ENCODE results near the gene H2BW1. TPM values are rescaled to one million over a fixed set of nuclear protein-coding genes. Genes with fewer than 3 reads are reported as not detected.

H2BW1 gene, protein sequence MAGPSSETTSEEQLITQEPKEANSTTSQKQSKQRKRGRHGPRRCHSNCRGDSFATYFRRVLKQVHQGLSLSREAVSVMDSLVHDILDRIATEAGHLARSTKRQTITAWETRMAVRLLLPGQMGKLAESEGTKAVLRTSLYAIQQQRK
- total RNA-seq: not detected in 2 replicates

DNA sequence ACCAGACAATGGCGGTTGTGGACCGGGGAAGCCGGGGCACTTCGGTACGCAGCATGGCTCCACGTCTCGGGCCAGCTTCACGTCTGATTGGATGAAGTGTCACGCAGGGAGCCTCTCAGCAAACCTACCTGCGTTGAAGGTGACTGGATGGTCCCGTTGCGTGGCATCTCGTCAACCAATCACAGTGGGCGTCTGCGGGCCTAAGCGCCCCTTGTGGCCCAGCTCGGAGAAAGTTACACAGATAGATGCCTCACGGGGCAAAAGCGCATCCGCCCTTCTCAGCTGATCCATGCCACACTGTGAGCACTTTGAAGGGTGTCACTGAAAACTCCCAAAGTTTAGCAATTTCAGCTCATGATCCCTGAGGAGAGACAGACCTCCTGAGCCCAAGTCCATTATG lies at the start of gene H2BW1:
TSS of gene H2BW1 (minus strand) at position 103 of the 400 bp plus-strand sequence. CDS start 132 bp downstream, outside the sequence.

DNA sequence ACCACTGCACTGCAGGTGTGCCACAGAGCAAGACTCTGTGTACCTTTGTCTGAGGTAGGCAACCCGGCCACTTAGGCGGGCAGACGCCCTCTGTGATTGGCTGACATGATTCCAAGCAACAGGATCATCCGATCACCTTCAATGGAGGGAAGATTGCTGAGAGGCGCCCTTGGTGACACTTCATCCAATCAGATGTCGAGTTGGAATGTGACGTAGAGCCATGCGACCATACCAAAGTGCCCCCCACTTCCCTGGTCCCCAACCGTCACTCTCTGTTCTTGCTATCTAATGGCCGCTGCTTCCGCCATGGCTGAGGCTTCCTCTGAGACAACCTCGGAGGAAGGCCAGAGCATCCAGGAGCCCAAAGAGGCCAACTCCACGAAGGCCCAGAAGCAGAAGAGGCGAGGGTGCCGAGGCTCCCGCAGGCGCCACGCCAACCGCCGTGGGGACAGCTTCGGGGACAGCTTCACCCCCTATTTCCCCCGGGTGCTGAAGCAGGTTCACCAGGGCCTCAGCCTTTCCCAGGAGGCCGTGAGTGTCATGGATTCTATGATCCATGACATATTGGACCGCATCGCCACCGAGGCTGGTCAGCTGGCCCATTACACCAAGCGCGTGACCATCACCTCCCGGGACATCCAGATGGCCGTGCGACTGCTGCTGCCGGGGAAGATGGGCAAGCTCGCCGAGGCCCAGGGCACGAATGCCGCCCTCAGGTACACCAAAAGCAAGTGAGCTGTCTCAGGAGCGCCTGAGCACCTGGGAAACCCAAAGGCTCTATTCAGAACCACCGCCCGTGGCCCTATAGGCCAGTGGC lies 26.4 kb upstream of the H2BW1 start, which contains the start of gene H2BW2:
TSS of gene H2BW2 (plus strand) at position 268 of the 817 bp plus-strand sequence. CDS start at position 307, 39 bp downstream.

DNA sequence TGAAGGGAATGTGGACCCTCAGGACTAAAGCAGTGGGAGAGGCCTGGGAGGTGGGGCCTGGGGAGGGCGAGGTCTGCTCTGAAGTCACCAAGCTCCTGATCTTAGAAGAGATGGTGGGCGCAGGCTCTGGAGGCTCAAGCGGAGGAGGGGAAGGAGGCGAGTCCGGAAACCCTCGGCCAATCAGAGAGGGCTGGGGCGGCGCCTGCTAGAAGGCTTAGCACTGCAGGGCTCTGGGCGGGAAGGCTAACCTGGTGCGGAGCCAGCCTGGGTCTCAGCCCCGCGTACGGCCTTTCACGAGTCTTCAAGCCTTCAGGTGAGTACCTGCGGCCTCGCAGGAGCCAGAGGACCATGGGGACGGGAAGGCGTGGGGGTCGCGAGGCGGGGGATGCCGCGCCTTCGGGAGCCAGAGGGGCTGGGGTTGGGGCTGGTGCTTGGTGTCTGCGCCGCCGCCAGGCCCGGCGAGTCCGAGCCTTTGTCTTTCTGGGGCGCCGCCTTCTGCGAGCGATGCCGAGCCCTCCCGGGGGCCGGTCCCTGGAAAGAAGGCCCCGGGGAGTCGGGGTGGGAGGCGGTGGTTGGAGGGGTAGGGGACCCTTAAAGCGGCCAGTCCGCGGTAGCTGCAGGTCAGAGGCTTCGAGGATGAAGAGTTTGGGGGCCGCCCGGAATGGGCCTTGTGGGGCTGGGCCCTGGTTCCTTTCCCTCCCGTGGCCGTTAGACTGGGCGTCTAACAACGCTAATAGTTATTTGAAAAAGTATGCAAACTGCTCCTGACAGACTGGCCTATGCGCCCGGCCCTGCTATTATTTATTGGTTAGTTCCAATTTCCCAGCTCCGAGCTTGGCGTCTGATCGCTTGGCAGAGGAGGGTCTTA lies 50.9 kb downstream of the H2BW1 start, which contains the start of gene TMSB15B:
TSS of gene TMSB15B (plus strand) at position 217 of the 868 bp plus-strand sequence.

Other genes with a start within 250 kb of the H2BW1 start
- not detected in 2 replicates for gene PLP1, start 236.9 kb downstream of the H2BW1 start, total RNA-seq
- gene RAB9B, start 181.5 kb downstream of the H2BW1 start, total RNA-seq: 0.16 and 0.51 TPM in 2 replicates
- 4.2 and 13.7 TPM in 2 replicates for gene TMSB15B, start 51.1 kb downstream of the H2BW1 start, total RNA-seq
- not detected in 2 replicates for gene H2BW2, start 26.2 kb upstream of the H2BW1 start, total RNA-seq
- 2.0 and 2.5 TPM in 2 replicates for gene TMSB15C, start 62.5 kb upstream of the H2BW1 start, total RNA-seq
- 1.3 and 3.2 TPM in 2 replicates for gene ZCCHC18, start 98.8 kb upstream of the H2BW1 start, total RNA-seq
- 2.3 and 4.4 TPM in 2 replicates for gene SLC25A53, start 143.3 kb upstream of the H2BW1 start, total RNA-seq
- 14.7 and 18.1 TPM in 2 replicates for gene FAM199X, start 152.7 kb upstream of the H2BW1 start, total RNA-seq
- gene ESX1, start 241.2 kb upstream of the H2BW1 start, total RNA-seq: 0.33 TPM in 1 of 2 replicates, not detected in the other